Cardiac fibroblast (primary cell): ENCODE measurements around the gene PRRT1.
A peak's percentile ranks its signal among the peaks of the same experiment; 100 is the strongest.

Experiments
- DNase-seq, 2 donors: peaks; one replicate each; pipeline versions ENCODE4 v3.0.0 to v3.0.0-alpha.2; 2010; ENCODE audit warnings: low read depth in 2 of 2
- H3K4me3 ChIP-seq, 2 donors: replicated peaks in 1 of 2; 1 replicate in 1 of 2; 2 replicates in 1 of 2; pipeline ENCODE4 v1.5.1; 2011; ENCODE audit warnings: low read depth in 2 of 2, low read length in 2 of 2, mild to moderate bottlenecking in 2 of 2, moderate library complexity in 1 of 2
- CTCF ChIP-seq: IDR thresholded peaks from one replicate; pipeline ENCODE4 v1.5.1; 2011; ENCODE audit warnings: low read depth, mild to moderate bottlenecking, low read length, inconsistent platforms

PRRT1 gene

GRCh38 chr6:32151863-32152768 is at the start of gene PRRT1:
Gene PRRT1 (minus strand): TSS chr6:32151939. CDS start chr6:32151827, 112 bp downstream.
- peak within 1 kb of the TSS; percentile 83 to 88 for H3K4me3 ChIP-seq
- no peak for DNase-seq

GRCh38 chr6:32200711-32201475 is 49.2 kb upstream of the PRRT1 start:
- no peak for TF ChIP-seq CTCF
- H3K4me3 ChIP-seq = no peak overlapping the region
- no peak for DNase-seq

More at GRCh38 chr6:32151863-32152768, at the start of gene PRRT1:
- no peak for TF ChIP-seq CTCF

- no peak for DNase-seq
- H3K4me3 ChIP-seq = no peak overlapping the region
- no peak for TF ChIP-seq CTCF
Measured at GRCh38 chr6:32198866-32199265, 47.1 kb upstream of the PRRT1 start.

- TF ChIP-seq CTCF = no peak
- DNase-seq = no peak
- no peak overlapping the region for H3K4me3 ChIP-seq
Measured at GRCh38 chr6:32198345-32198696, 46.6 kb upstream of the PRRT1 start.

- no peak for TF ChIP-seq CTCF
- peak overlapping the region; percentile 75 to 84 for H3K4me3 ChIP-seq
- peak; percentile 28 to 38 for DNase-seq
Measured at GRCh38 chr6:32196682-32197616, 45.2 kb upstream of the PRRT1 start.

- peak; percentile 95 to 98 for DNase-seq
- TF ChIP-seq CTCF = no peak
- peak overlapping the region; percentile 75 to 84 for H3K4me3 ChIP-seq
Measured at GRCh38 chr6:32195902-32196681, 44.4 kb upstream of the PRRT1 start.
